Hepatocyte (in vitro differentiated cells): ENCODE data around the gene ZNF148. TPM values are rescaled to one million over a fixed set of nuclear protein-coding genes. Genes with fewer than 3 reads are reported as not detected.

Experiments
- DNase-seq: peaks from one replicate; pipeline ENCODE4 v3.0.0-alpha.2; 2016; ENCODE audit warnings: low spot score
- H2AFZ ChIP-seq: fragments of 200-600 bp; sonication (generic); 2 replicates; pipeline ENCODE4 v1.6.0; 2016; ENCODE audit warnings: antibody characterized with exemption, mild to moderate bottlenecking
- H3K27ac ChIP-seq: fragments of 200-600 bp; sonication (generic); 2 replicates; pipeline ENCODE4 v1.5.1; 2016; ENCODE audit warnings: mild to moderate bottlenecking
- H3K27me3 ChIP-seq: fragments of 200-600 bp; sonication (generic); 2 replicates; pipeline ENCODE4 v1.6.1; 2016
- H3K36me3 ChIP-seq: fragments of 200-600 bp; sonication (generic); replicated peaks from 2 replicates; pipeline ENCODE4 v1.5.1; 2016; ENCODE audit warnings: low read depth; ENCODE audit not compliant: insufficient read depth
- H3K4me1 ChIP-seq: fragments of 200-600 bp; sonication (generic); 2 replicates; pipeline ENCODE4 v1.5.1; 2016; ENCODE audit warnings: mild to moderate bottlenecking, moderate library complexity; ENCODE audit not compliant: insufficient read depth
- H3K4me2 ChIP-seq: fragments of 200-600 bp; sonication (generic); 2 replicates; pipeline ENCODE4 v1.6.0; 2016
- H3K4me3 ChIP-seq: fragments of 200-600 bp; sonication (generic); 2 replicates; pipeline ENCODE4 v1.5.1; 2016; ENCODE audit warnings: mild to moderate bottlenecking
- H3K79me2 ChIP-seq: fragments of 200-600 bp; sonication (generic); 2 replicates; pipeline ENCODE4 v1.6.0; 2017; ENCODE audit warnings: mild to moderate bottlenecking
- H3K9me2 ChIP-seq: fragments of 200-600 bp; sonication (generic); replicated peaks from 2 replicates; pipeline ENCODE4 v1.6.0; 2017; ENCODE audit warnings: mild to moderate bottlenecking; ENCODE audit not compliant: insufficient read depth
- H3K9me3 ChIP-seq: fragments of 200-600 bp; sonication (generic); 2 replicates; pipeline ENCODE4 v1.5.1; 2016; ENCODE audit warnings: low read depth, mild to moderate bottlenecking
- H4K20me1 ChIP-seq: fragments of 200-600 bp; sonication (generic); 2 replicates; pipeline ENCODE4 v1.6.0; 2016; ENCODE audit warnings: mild to moderate bottlenecking; ENCODE audit not compliant: insufficient read depth, poor library complexity, severe bottlenecking
- EZH2 ChIP-seq: fragments of 200-600 bp; sonication (generic); IDR thresholded peaks from 2 replicates; pipeline ENCODE4 v1.6.1; 2016; ENCODE audit warnings: antibody characterized with exemption, mild to moderate bottlenecking, borderline replicate concordance
- EZH2phosphoT487 ChIP-seq: fragments of 200-600 bp; sonication (generic); IDR thresholded peaks from one replicate; pipeline ENCODE4 v1.6.1; 2018; ENCODE audit warnings: antibody characterized with exemption, mild to moderate bottlenecking, low read depth, moderate library complexity; ENCODE audit not compliant: unreplicated experiment, severe bottlenecking
- WGBS: methylation state at CpG from one replicate; pipeline ENCODE4 v1.1.6; 2016; ENCODE audit warnings: low lambda C conversion rate; ENCODE audit errors: missing lambda C conversion rate; 5-methylcytosine and 5-hydroxymethylcytosine counted together
- polyA plus RNA-seq: library from polyadenylated mRNA; unstranded; fragments of >200 nt; fragmentation: Nextera tagmentation; extraction: Ambion mirVana; gene quantifications from 2 replicates; pipeline ENCODE4 v1.2.1, GENCODE V29; 2016
- total RNA-seq: library from RNA; depleted of rRNA; stranded (reverse); fragments of >200 nt; gene quantifications from 2 replicates; pipeline ENCODE4 v1.2.3, GENCODE V29; 2014
- TF ChIP-seq, protein P1 (sequence below): fragments of 200-600 bp; sonication (generic); IDR thresholded peaks from 2 replicates; pipeline ENCODE4 v1.5.1; 2016; ENCODE audit warnings: antibody characterized with exemption, mild to moderate bottlenecking; ENCODE audit not compliant: poor library complexity

ZNF148 gene
- total and polyA plus RNA-seq, 2 experiments from 2014 or later = 23.2 to 30.3 TPM

DNA sequence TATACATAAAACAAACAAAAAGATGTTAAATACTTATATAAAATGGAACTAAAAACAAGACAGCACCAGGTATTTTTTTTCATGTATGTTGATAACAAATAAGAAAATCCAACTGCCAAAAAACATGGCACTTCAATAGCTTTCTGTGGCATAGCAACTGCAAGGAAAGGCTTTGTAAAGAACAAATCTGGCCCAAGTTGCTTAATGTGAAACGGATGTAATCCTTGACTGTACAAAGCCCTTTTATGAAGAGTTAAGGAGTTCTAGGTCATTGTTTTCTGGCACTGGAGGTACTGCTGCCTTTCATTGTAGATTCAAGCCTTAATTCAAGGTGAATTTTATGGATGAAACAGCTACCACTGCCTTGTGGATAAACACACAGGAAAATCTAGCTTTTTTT, 93.7 kb downstream of the ZNF148 start:
- TF ChIP-seq EZH2 (no peak), EZH2phosphoT487 (no peak)
- TF ChIP-seq, protein P1, sequence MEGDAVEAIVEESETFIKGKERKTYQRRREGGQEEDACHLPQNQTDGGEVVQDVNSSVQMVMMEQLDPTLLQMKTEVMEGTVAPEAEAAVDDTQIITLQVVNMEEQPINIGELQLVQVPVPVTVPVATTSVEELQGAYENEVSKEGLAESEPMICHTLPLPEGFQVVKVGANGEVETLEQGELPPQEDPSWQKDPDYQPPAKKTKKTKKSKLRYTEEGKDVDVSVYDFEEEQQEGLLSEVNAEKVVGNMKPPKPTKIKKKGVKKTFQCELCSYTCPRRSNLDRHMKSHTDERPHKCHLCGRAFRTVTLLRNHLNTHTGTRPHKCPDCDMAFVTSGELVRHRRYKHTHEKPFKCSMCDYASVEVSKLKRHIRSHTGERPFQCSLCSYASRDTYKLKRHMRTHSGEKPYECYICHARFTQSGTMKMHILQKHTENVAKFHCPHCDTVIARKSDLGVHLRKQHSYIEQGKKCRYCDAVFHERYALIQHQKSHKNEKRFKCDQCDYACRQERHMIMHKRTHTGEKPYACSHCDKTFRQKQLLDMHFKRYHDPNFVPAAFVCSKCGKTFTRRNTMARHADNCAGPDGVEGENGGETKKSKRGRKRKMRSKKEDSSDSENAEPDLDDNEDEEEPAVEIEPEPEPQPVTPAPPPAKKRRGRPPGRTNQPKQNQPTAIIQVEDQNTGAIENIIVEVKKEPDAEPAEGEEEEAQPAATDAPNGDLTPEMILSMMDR = no peak
- Histone ChIP-seq H3K79me2 (peaks cover 39% of the 10 kb centered on the region), H3K4me1 (no peaks in the 10 kb centered on the region), H3K9me3 (no peaks in the 10 kb centered on the region), H4K20me1 (peaks cover 3% of the 10 kb centered on the region), H3K4me2 (no peak overlapping the region), H3K9me2 (no peaks in the 10 kb centered on the region), H3K4me3 (no peak overlapping the region), H3K36me3 (no peaks in the 10 kb centered on the region), H2AFZ (no peak overlapping the region), H3K27me3 (no peaks in the 10 kb centered on the region), H3K27ac (no peak overlapping the region)
- no peak for DNase-seq
- 75% methylated on average over 1 of the region's 1 CpG for WGBS

DNA sequence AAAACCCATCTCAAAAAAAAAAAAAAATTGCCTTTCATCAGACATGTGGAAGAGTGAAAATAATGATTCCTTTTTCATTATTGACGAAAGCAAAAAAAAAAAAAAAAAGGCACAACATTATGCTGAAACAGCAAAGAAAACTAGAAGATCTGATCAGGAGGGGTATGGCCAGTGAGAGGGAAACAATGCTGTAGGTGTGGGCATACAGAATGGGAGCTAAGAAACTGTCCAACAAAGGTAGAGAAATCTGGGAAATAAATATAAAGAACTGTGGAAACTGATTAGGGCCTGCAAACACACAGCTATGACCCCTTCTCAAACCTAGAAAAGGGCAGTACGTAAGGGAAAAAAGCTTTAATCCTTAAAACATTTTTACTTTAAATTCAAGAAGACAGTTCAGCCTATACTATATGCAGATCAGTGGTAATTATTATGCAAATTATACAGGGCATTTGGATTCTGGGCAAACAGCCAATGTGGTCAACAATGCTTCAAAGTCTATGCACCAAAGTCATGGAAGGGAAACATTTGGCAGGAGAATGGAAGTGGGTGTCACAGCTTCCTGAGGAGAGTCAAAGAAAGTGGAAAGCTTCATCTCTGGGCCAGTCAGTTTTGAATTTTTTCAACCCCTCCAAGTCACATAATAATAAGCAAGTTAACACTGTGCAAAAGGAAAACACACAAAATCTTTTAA, 94.3 kb downstream of the ZNF148 start:
- Histone ChIP-seq H3K36me3 (no peaks in the 10 kb centered on the region), H3K9me2 (no peaks in the 10 kb centered on the region), H3K9me3 (no peaks in the 10 kb centered on the region), H3K79me2 (peaks cover 34% of the 10 kb centered on the region), H4K20me1 (peaks cover 3% of the 10 kb centered on the region), H3K4me3 (no peak overlapping the region), H3K4me2 (no peak overlapping the region), H2AFZ (no peak overlapping the region), H3K4me1 (no peaks in the 10 kb centered on the region), H3K27ac (no peak overlapping the region), H3K27me3 (no peaks in the 10 kb centered on the region)
- TF ChIP-seq EZH2phosphoT487 (no peak), EZH2 (no peak)
- TF ChIP-seq, protein P1 = no peak
- no peak for DNase-seq
- WGBS = 98% methylated on average over 2 of the region's 2 CpGs

DNA sequence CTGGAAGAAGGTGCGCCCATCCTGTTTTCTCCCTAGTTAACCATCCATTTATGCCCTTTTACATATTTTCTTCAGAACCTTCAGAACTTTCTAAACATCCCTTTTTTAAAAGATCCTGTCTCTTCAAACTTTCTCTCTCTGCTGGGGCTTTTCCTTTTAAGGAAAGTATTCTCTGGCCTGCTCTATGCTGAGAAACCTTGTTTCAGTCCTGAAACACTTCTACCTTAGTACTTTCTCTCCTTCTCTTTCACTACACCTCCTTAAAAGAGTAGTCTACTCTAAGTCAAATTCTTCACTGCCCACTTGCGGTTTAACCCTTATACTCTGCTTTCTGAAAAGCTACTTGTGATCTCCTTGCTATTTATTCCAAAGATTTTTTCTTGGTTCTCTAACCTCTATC, 97.0 kb downstream of the ZNF148 start:
- H2AFZ ChIP-seq = no peak overlapping the region
- WGBS = 96% methylated on average over 2 of the region's 2 CpGs
- TF ChIP-seq EZH2 = no peak
- TF ChIP-seq, protein P1 = no peak
- TF ChIP-seq EZH2phosphoT487 = no peak
- H4K20me1 ChIP-seq = peaks cover 3% of the 10 kb centered on the region
- no peak overlapping the region for H3K4me3 ChIP-seq
- H3K27ac ChIP-seq = no peak overlapping the region
- no peak for DNase-seq
- H3K4me1 ChIP-seq = no peaks in the 10 kb centered on the region
- H3K9me2 ChIP-seq = no peaks in the 10 kb centered on the region
- H3K79me2 ChIP-seq = peaks cover 20% of the 10 kb centered on the region
- no peaks in the 10 kb centered on the region for H3K9me3 ChIP-seq
- H3K36me3 ChIP-seq = no peaks in the 10 kb centered on the region
- H3K4me2 ChIP-seq = no peak overlapping the region
- H3K27me3 ChIP-seq = no peaks in the 10 kb centered on the region
